OCI-LY3 (cell line): ENCODE measurements around the gene RAD50.

Experiments
- H2AFZ ChIP-seq: fragments of 200-600, 300-600 bp; shearing (Covaris generic); 2 replicates; pipeline ENCODE4 v1.6.0; 2014; ENCODE audit warnings: antibody characterized with exemption, low read depth, low read length
- H3K27ac ChIP-seq: fragments of 200-600, 300-600 bp; sonication (generic); 2 replicates; pipeline ENCODE4 v1.5.1; 2014; ENCODE audit warnings: mild to moderate bottlenecking, low read length, moderate library complexity, mixed read lengths
- H3K27me3 ChIP-seq: fragments of 200-600, 300-600 bp; sonication (generic); 2 replicates; pipeline ENCODE4 v1.6.1; 2014; ENCODE audit warnings: low read depth, low read length, mixed read lengths
- H3K36me3 ChIP-seq: fragments of 200-600, 300-600 bp; sonication (generic); replicated peaks from 2 replicates; pipeline ENCODE3; 2014; ENCODE audit warnings: low read depth, low read length, mixed read lengths
- H3K4me1 ChIP-seq: fragments of 300-600, 200-600 bp; sonication (generic); 2 replicates; pipeline ENCODE4 v1.6.1; 2014; ENCODE audit warnings: low read length, mixed read lengths
- H3K4me2 ChIP-seq: fragments of 200-600, 300-600 bp; sonication (generic); 2 replicates; pipeline ENCODE4 v1.6.1; 2014; ENCODE audit warnings: low read length, mixed read lengths
- H3K4me3 ChIP-seq: fragments of 300-600, 200-600 bp; sonication (generic); 2 replicates; pipeline ENCODE4 v1.5.1; 2014; ENCODE audit warnings: antibody characterized with exemption, mild to moderate bottlenecking, low read length, moderate library complexity
- H3K79me2 ChIP-seq: fragments of 300-600, 200-600 bp; shearing (Covaris generic); 2 replicates; pipeline ENCODE4 v1.6.1; 2014; ENCODE audit warnings: mild to moderate bottlenecking, low read length, mixed read lengths
- H3K9ac ChIP-seq: fragments of 300-600, 200-600 bp; shearing (Covaris generic); 2 replicates; pipeline ENCODE4 v1.6.0; 2014; ENCODE audit warnings: mild to moderate bottlenecking, low read length, moderate library complexity
- H3K9me3 ChIP-seq: fragments of 200-600, 300-600 bp; shearing (Covaris generic); 2 replicates; pipeline ENCODE4 v1.6.1; 2014; ENCODE audit warnings: low read length, mixed read lengths; ENCODE audit not compliant: insufficient read depth
- H4K20me1 ChIP-seq: fragments of 200-600, 300-600 bp; sonication (generic); 2 replicates; pipeline ENCODE4 v1.6.1; 2016; ENCODE audit warnings: low read length, mixed read lengths; ENCODE audit not compliant: insufficient read depth
- CTCF ChIP-seq: fragments of 200-600, 300-600 bp; sonication (generic); IDR thresholded peaks from 2 replicates; pipeline ENCODE4 v1.5.1; 2014; ENCODE audit warnings: antibody characterized with exemption, low read length, low read depth
- EZH2phosphoT487 ChIP-seq: fragments of 200-600 bp; shearing (Covaris generic); IDR thresholded peaks from 2 replicates; pipeline ENCODE4 v1.6.1; 2018; ENCODE audit warnings: antibody characterized with exemption, mixed run types, low read depth

Gene RAD50

GRCh38 chr5:132665574-132666080 lies 108.8 kb downstream of the RAD50 start:
- no peak overlapping the region for H3K27ac ChIP-seq

GRCh38 chr5:132666310-132667123 lies 109.7 kb downstream of the RAD50 start:
- Histone ChIP-seq H3K4me3 (no peak overlapping the region), H3K9ac (no peak overlapping the region), H3K36me3 (no peaks in the 10 kb centered on the region), H3K4me1 (peaks cover 11% of the 10 kb centered on the region), H4K20me1 (no peaks in the 10 kb centered on the region), H3K9me3 (no peaks in the 10 kb centered on the region), H3K4me2 (no peak overlapping the region), H3K27me3 (no peaks in the 10 kb centered on the region), H2AFZ (no peak overlapping the region), H3K79me2 (no peaks in the 10 kb centered on the region), H3K27ac (no peak overlapping the region)
- no peak for TF ChIP-seq CTCF
- no peak for TF ChIP-seq EZH2phosphoT487

More at GRCh38 chr5:132665574-132666080, 108.8 kb downstream of the RAD50 start:
- no peak overlapping the region for H3K9ac ChIP-seq
- no peaks in the 10 kb centered on the region for H4K20me1 ChIP-seq
- H3K36me3 ChIP-seq: no peaks in the 10 kb centered on the region
- H3K4me3 ChIP-seq: no peak overlapping the region
- H3K9me3 ChIP-seq: no peaks in the 10 kb centered on the region
- no peak overlapping the region for H3K4me2 ChIP-seq
- no peak overlapping the region for H2AFZ ChIP-seq
- no peaks in the 10 kb centered on the region for H3K27me3 ChIP-seq
- no peaks in the 10 kb centered on the region for H3K79me2 ChIP-seq
- TF ChIP-seq EZH2phosphoT487 (no peak), CTCF (no peak)
- H3K4me1 ChIP-seq: peaks cover 11% of the 10 kb centered on the region

- Histone ChIP-seq H3K27ac (no peak overlapping the region), H3K36me3 (no peaks in the 10 kb centered on the region), H3K4me1 (peaks cover 16% of the 10 kb centered on the region), H3K27me3 (no peaks in the 10 kb centered on the region), H3K79me2 (no peaks in the 10 kb centered on the region), H4K20me1 (no peaks in the 10 kb centered on the region), H3K9me3 (no peaks in the 10 kb centered on the region), H3K4me2 (no peak overlapping the region), H3K9ac (no peak overlapping the region), H2AFZ (no peak overlapping the region), H3K4me3 (no peak overlapping the region)
- TF ChIP-seq CTCF: no peak
- TF ChIP-seq EZH2phosphoT487: no peak
Observed at GRCh38 chr5:132667309-132667708, 110.5 kb downstream of the RAD50 start.

DNA sequence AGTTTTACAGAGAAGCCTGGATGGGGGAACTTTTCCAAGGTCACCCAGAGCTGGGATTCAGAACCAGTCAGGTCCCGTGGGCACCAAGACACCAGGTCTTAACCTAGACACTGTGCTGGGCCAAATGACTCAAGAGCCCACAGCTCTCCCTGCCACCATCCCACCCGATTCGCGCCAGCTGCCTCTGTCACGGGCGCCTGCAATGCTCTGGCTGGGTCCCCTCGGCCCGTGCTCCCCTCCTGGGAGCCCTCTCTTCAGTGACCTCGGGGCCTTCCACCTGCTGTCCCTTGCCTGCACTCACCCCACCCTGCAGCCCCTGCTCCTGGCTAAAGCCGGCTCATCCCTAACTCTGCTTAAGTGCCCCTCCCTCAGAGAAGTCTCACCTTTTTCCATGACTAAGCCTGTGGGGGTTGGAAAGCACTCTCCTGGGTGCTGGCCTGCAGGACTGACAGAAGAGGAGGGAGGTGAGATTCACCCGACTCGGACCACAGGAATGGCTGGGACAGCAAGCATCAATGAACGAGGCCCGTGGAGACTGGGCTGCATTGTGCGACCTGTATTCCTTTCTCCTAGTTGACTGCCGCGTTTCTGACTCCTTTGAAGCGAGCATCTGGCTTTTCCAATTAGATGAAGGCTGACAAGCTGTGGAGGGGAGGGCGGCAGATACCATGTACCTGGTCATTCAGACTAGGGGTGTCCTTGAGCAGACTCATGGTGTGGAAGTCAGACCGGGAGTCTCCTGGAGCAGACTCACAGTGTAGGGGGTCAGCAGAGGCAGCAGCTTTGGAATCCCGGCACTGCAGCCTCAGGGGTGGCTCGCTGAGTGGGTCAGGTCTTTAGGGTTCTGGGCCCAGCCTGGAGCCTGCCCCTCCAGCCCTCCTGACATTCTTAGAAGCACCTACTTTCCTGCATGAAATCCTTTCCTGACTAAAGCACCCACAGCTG lies 111.3 kb downstream of the RAD50 start:
- Histone ChIP-seq H2AFZ (no peak overlapping the region), H3K36me3 (no peaks in the 10 kb centered on the region), H4K20me1 (no peaks in the 10 kb centered on the region), H3K27me3 (no peaks in the 10 kb centered on the region), H3K9me3 (no peaks in the 10 kb centered on the region), H3K27ac (no peak overlapping the region), H3K4me3 (no peak overlapping the region), H3K4me2 (no peak overlapping the region), H3K79me2 (no peaks in the 10 kb centered on the region), H3K4me1 (peaks cover 20% of the 10 kb centered on the region), H3K9ac (no peak overlapping the region)
- TF ChIP-seq CTCF (no peak), EZH2phosphoT487 (no peak)
